ENCODE results near the gene PSME1. TPM values are rescaled to one million over a fixed set of nuclear protein-coding genes. Genes with fewer than 3 reads are reported as not detected.

Gene PSME1
- total and polyA plus RNA-seq, 2 of the 13 experiments (the other 11 are each of a cell fraction or from before 2014, with no cell fraction given): 159 to 608 TPM

- TF ChIP-seq ZNF800 (CRISPR knock-in tag; IDR thresholded peaks at IDR 0.05) (peak; percentile 74), ZBTB42 (CRISPR knock-in tag; IDR thresholded peaks at IDR 0.05) (peak; percentile 74; the same call in 1 of the 2 replicates), ZFP91 (CRISPR knock-in tag; IDR thresholded peaks at IDR 0.05; ENCODE audit: borderline replicate concordance) (no peak), MAZ (IDR thresholded peaks at IDR 0.05; ENCODE audit: borderline replicate concordance, low read depth, low read length) (peak; percentile 99), MAZ (CRISPR knock-in tag; IDR thresholded peaks at IDR 0.05; ENCODE audit: low read depth) (peak; percentile 99), ZNF713 (CRISPR knock-in tag; IDR thresholded peaks at IDR 0.05) (peak; percentile 81), ATF2 (CRISPR knock-in tag; IDR thresholded peaks at IDR 0.05) (peak; percentile 96), FIP1L1 (IDR thresholded peaks at IDR 0.05; ENCODE audit: borderline replicate concordance, insufficient read depth, low read depth, low read length) (peak; percentile 98), GLI4 (CRISPR knock-in tag; IDR thresholded peaks at IDR 0.05; ENCODE audit: borderline replicate concordance) (peak; percentile 90; the same call in 1 of the 2 replicates), ZNF556 (CRISPR knock-in tag; IDR thresholded peaks at IDR 0.05; ENCODE audit: borderline replicate concordance) (peak; percentile 100), ZNF326 (CRISPR knock-in tag; IDR thresholded peaks at IDR 0.05; ENCODE audit: borderline replicate concordance) (peak; percentile 90), EP300 (IDR thresholded peaks at IDR 0.05; ENCODE audit: low read depth in 2 of 2, low read length in 2 of 2) (peak in 1 of 2 experiments; percentile 84), EP300 (CRISPR knock-in tag; IDR thresholded peaks at IDR 0.05; ENCODE audit: borderline replicate concordance) (peak; percentile 90), MIER2 (CRISPR knock-in tag; IDR thresholded peaks at IDR 0.05) (peak; percentile 86), KAT8 (CRISPR knock-in tag; IDR thresholded peaks at IDR 0.05) (peak; percentile 93), MYNN (CRISPR knock-in tag; IDR thresholded peaks at IDR 0.05; ENCODE audit: low read depth) (peak; percentile 93), POLR2AphosphoS5 (IDR thresholded peaks at IDR 0.05; ENCODE audit: low read depth, low read length) (peak; percentile 100), ZNF782 (CRISPR knock-in tag; IDR thresholded peaks at IDR 0.05; ENCODE audit: borderline replicate concordance) (peak; percentile 99), BRD4 (CRISPR knock-in tag; IDR thresholded peaks at IDR 0.05) (peak; percentile 99), KAT2B (IDR thresholded peaks at IDR 0.05; ENCODE audit: borderline replicate concordance, low read depth, low read length) (no peak), ZEB1 (IDR thresholded peaks at IDR 0.05; ENCODE audit: insufficient replicate concordance, low read depth) (no peak), ZNF761 (CRISPR knock-in tag; conservative IDR thresholded peaks at IDR 0.05) (peak; percentile 98)
Observed at GRCh38 chr14:24095271-24096068, 40.5 kb upstream of the PSME1 start (continued).

Data from HepG2 (cell line).